HEK293 (cell line): ENCODE data around the gene ECM1.

ENCODE experiments used
- CTCF ChIA-PET: fragments of 350-600 bp; formaldehyde crosslinking; extraction: SDS; loops from one replicate; lab custom pipeline; 2021; ENCODE audit warnings: antibody characterized with exemption; lab: Yijun Ruan, JAX
- POLR2A ChIA-PET: fragments of 300-600 bp; formaldehyde crosslinking; extraction: SDS; loops from one replicate; lab custom pipeline; 2020; ENCODE audit warnings: antibody characterized with exemption, inconsistent platforms; lab: Yijun Ruan, JAX
- H3K27ac ChIP-seq: fragments of 200-500 bp; sonication (Bioruptor generic); 2 replicates; pipeline ENCODE4 v1.5.1; 2014; ENCODE audit warnings: low read depth, low read length, control low read depth, inconsistent platforms; ENCODE audit errors: extremely low read depth
- H3K36me3 ChIP-seq, 2 experiments: fragments of 200-500 bp in 1 of 2; sonication (Bioruptor generic) in 1 of 2; 1 replicate in 1 of 2; 2 replicates in 1 of 2; pipeline ENCODE4 v1.5.1; 2014 to 2017; ENCODE audit warnings: inconsistent platforms in 2 of 2, low read length in 2 of 2; ENCODE audit not compliant: control insufficient read depth in 2 of 2, insufficient read depth in 1 of 2
- H3K4me1 ChIP-seq: fragments of 200-500 bp; sonication (Bioruptor generic); 2 replicates; pipeline ENCODE4 v1.5.1; 2014; ENCODE audit warnings: mild to moderate bottlenecking, low read length, inconsistent platforms; ENCODE audit not compliant: control insufficient read depth, insufficient read depth
- H3K4me3 ChIP-seq: 2 replicates; pipeline ENCODE4 v1.5.1; 2011; ENCODE audit warnings: low read depth, mild to moderate bottlenecking, control low read depth, low read length, moderate library complexity
- H3K9me3 ChIP-seq: fragments of 200-500 bp; sonication (Bioruptor generic); 2 replicates; pipeline ENCODE4 v1.5.1; 2014; ENCODE audit warnings: low read depth, low read length, inconsistent platforms; ENCODE audit not compliant: control insufficient read depth, insufficient read depth
- FEZF1 ChIP-seq: fragments of 450-650 bp; formaldehyde crosslinking; IDR thresholded peaks from 2 replicates; pipeline ENCODE4 v1.5.1; 2016; ENCODE audit warnings: missing biosample characterization, missing genetic modification characterization
- HOXA7 ChIP-seq: sonication (generic); formaldehyde crosslinking; IDR thresholded peaks from 2 replicates; pipeline ENCODE4 v1.8.1; 2022; ENCODE audit warnings: missing genetic modification reagents, borderline replicate concordance
- KLF1 ChIP-seq: fragments of 450-650 bp; formaldehyde crosslinking; IDR thresholded peaks from 2 replicates; pipeline ENCODE4 v1.5.1; 2016; ENCODE audit warnings: missing biosample characterization, missing genetic modification characterization
- KLF17 ChIP-seq: fragments of 450-650 bp; formaldehyde crosslinking; IDR thresholded peaks from 2 replicates; pipeline ENCODE4 v1.5.1; 2016; ENCODE audit warnings: missing biosample characterization, missing genetic modification characterization
- KLF9 ChIP-seq: fragments of 450-650 bp; formaldehyde crosslinking; IDR thresholded peaks from 2 replicates; pipeline ENCODE4 v1.5.1; 2016; ENCODE audit warnings: missing biosample characterization, missing genetic modification characterization, low read depth
- SCRT2 ChIP-seq: fragments of 450-650 bp; formaldehyde crosslinking; IDR thresholded peaks from 2 replicates; pipeline ENCODE4 v1.5.1; 2016; ENCODE audit warnings: missing biosample characterization, missing genetic modification characterization
- ZBTB11 ChIP-seq: fragments of 450-650 bp; formaldehyde crosslinking; conservative IDR thresholded peaks from 2 replicates; pipeline ENCODE4 v1.5.1; 2016; ENCODE audit warnings: low read depth, missing biosample characterization, missing genetic modification characterization
- ZBTB48 ChIP-seq: fragments of 450-650 bp; formaldehyde crosslinking; IDR thresholded peaks from 2 replicates; pipeline ENCODE4 v1.5.1; 2016; ENCODE audit warnings: missing biosample characterization, missing genetic modification characterization
- ZFHX2 ChIP-seq: fragments of 450-650 bp; formaldehyde crosslinking; conservative IDR thresholded peaks from 2 replicates; pipeline ENCODE4 v1.5.1; 2016; ENCODE audit warnings: missing biosample characterization, missing genetic modification characterization
- ZNF140 ChIP-seq: fragments of 450-650 bp; formaldehyde crosslinking; IDR thresholded peaks from 2 replicates; pipeline ENCODE4 v1.5.1; 2016; ENCODE audit warnings: missing biosample characterization, missing genetic modification characterization
- ZNF311 ChIP-seq: fragments of 450-650 bp; formaldehyde crosslinking; IDR thresholded peaks from 2 replicates; pipeline ENCODE4 v1.5.1; 2017; ENCODE audit warnings: missing biosample characterization, missing genetic modification characterization, borderline replicate concordance
- ZNF394 ChIP-seq: fragments of 450-650 bp; formaldehyde crosslinking; IDR thresholded peaks from 2 replicates; pipeline ENCODE4 v1.5.1; 2016; ENCODE audit warnings: missing biosample characterization, missing genetic modification characterization, mild to moderate bottlenecking, moderate library complexity, borderline replicate concordance
- ZNF426 ChIP-seq: fragments of 450-650 bp; formaldehyde crosslinking; IDR thresholded peaks from 2 replicates; pipeline ENCODE4 v1.5.1; 2017; ENCODE audit warnings: missing biosample characterization, missing genetic modification characterization, mild to moderate bottlenecking, inconsistent platforms, moderate library complexity
- ZNF596 ChIP-seq: fragments of 450-650 bp; IDR thresholded peaks from 2 replicates; pipeline ENCODE4 v1.5.0; 2018; ENCODE audit warnings: missing biosample characterization, mild to moderate bottlenecking, missing genetic modification characterization, moderate library complexity
- ZNF600 ChIP-seq: fragments of 450-650 bp; formaldehyde crosslinking; IDR thresholded peaks from 2 replicates; pipeline ENCODE4 v1.5.1; 2016; ENCODE audit warnings: missing biosample characterization, missing genetic modification characterization
- ZNF623 ChIP-seq: fragments of 450-650 bp; formaldehyde crosslinking; IDR thresholded peaks from 2 replicates; pipeline ENCODE4 v1.5.1; 2016; ENCODE audit warnings: missing biosample characterization, missing genetic modification characterization
- ZNF626 ChIP-seq: fragments of 450-650 bp; sonication (Bioruptor Pico); formaldehyde crosslinking; IDR thresholded peaks from 2 replicates; pipeline ENCODE4 v1.5.1; 2018; ENCODE audit warnings: missing biosample characterization, missing genetic modification characterization, inconsistent platforms
- ZNF639 ChIP-seq: fragments of 450-650 bp; formaldehyde crosslinking; IDR thresholded peaks from 2 replicates; pipeline ENCODE4 v1.5.1; 2016; ENCODE audit warnings: missing biosample characterization, missing genetic modification characterization
- ZNF768 ChIP-seq: fragments of 450-650 bp; formaldehyde crosslinking; IDR thresholded peaks from 2 replicates; pipeline ENCODE4 v1.5.1; 2018; ENCODE audit warnings: missing biosample characterization, mild to moderate bottlenecking, missing genetic modification characterization
- ZNF785 ChIP-seq: fragments of 450-650 bp; formaldehyde crosslinking; IDR thresholded peaks from 2 replicates; pipeline ENCODE4 v1.5.1; 2016; ENCODE audit warnings: missing biosample characterization, missing genetic modification characterization
- ZSCAN18 ChIP-seq: fragments of 450-650 bp; formaldehyde crosslinking; IDR thresholded peaks from 2 replicates; pipeline ENCODE4 v1.5.1; 2016; ENCODE audit warnings: missing biosample characterization, missing genetic modification characterization

Gene ECM1

GRCh38 chr1:150512846-150513245 is 4.9 kb downstream of the ECM1 start:
- ChIA-PET CTCF (no interaction called here), POLR2A (no interaction called here)
- Histone ChIP-seq H3K9me3 (no peaks in the 10 kb centered on the region), H3K4me3 (no peak overlapping the region), H3K36me3 (peaks cover 0 to 24% of the 10 kb centered on the region in 2 experiments; a peak in 1 of 3 replicates), H3K4me1 (no peaks in the 10 kb centered on the region), H3K27ac (no peak overlapping the region)
- TF ChIP-seq KLF9 (tag by site-specific recombination) (no peak), ZNF596 (no peak), ZNF785 (tag by site-specific recombination) (no peak), ZFHX2 (no peak)

GRCh38 chr1:150513351-150513791 is 5.5 kb downstream of the ECM1 start:
- H3K36me3 ChIP-seq, result peaks cover 0 to 20% of the 10 kb centered on the region in 2 experiments; a peak in 2 of 3 replicates
- no peak overlapping the region for H3K4me3 ChIP-seq
- no peaks in the 10 kb centered on the region for H3K4me1 ChIP-seq
- H3K9me3 ChIP-seq, result no peaks in the 10 kb centered on the region
- no peak for TF ChIP-seq ZNF639 (tag by site-specific recombination)
- no peak for TF ChIP-seq ZNF426 (tag by site-specific recombination)
- TF ChIP-seq FEZF1 (tag by site-specific recombination), result no peak
- TF ChIP-seq ZNF768 (tag by site-specific recombination), result no peak
- no peak for TF ChIP-seq ZBTB11 (tag by site-specific recombination)
- TF ChIP-seq KLF17 (tag by site-specific recombination), result 0 out of 2 replicates have a peak, but pooled peaks have one; percentile 27
- TF ChIP-seq ZSCAN18 (tag by site-specific recombination), result no peak
- no peak for TF ChIP-seq HOXA7 (CRISPR knock-in tag)
- TF ChIP-seq ZBTB48 (tag by site-specific recombination), result no peak
- no peak for TF ChIP-seq ZNF394 (tag by site-specific recombination)
- TF ChIP-seq SCRT2 (tag by site-specific recombination), result no peak
- TF ChIP-seq ZNF623 (tag by site-specific recombination), result no peak
- TF ChIP-seq ZNF626 (tag by site-specific recombination), result no peak
- TF ChIP-seq ZNF311, result no peak
- TF ChIP-seq ZNF140 (tag by site-specific recombination), result no peak
- peak; percentile 76 for TF ChIP-seq KLF1 (tag by site-specific recombination)
- TF ChIP-seq ZNF600, result no peak
- ChIA-PET CTCF (no interaction called here), POLR2A (no interaction called here)
- H3K27ac ChIP-seq, result no peak overlapping the region
